Ammon's horn (tissue), 1 donor: ENCODE results near the gene DLGAP5.

Experiments used
- DNase-seq: peaks from one replicate; pipeline ENCODE4 v3.0.0-alpha.2; 2016; ENCODE audit warnings: low spot score

The DLGAP5 gene

GRCh38 chr14:55129428-55130195, 61.8 kb downstream of the DLGAP5 start:
- DNase-seq: peak; percentile 37

DNA sequence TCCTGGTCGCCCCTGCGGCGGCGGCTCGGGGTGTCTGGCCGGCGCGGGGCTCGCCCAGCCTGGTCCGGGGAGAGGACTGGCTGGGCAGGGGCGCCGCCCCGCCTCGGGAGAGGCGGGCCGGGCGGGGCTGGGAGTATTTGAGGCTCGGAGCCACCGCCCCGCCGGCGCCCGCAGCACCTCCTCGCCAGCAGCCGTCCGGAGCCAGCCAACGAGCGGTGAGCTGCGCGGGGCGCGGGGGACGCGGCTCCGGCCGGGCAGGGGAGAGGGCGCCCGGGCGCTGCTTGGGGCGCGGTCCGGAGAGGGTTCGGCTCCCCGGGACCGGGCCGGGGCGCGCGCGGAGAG, 62.3 kb downstream of the DLGAP5 start, which contains the start of gene LGALS3:
Gene LGALS3 (plus strand): TSS at position 167 of the 342 bp plus-strand sequence. CDS start 8,122 bp downstream, outside the sequence.
- peak; percentile 36 for DNase-seq

DNA sequence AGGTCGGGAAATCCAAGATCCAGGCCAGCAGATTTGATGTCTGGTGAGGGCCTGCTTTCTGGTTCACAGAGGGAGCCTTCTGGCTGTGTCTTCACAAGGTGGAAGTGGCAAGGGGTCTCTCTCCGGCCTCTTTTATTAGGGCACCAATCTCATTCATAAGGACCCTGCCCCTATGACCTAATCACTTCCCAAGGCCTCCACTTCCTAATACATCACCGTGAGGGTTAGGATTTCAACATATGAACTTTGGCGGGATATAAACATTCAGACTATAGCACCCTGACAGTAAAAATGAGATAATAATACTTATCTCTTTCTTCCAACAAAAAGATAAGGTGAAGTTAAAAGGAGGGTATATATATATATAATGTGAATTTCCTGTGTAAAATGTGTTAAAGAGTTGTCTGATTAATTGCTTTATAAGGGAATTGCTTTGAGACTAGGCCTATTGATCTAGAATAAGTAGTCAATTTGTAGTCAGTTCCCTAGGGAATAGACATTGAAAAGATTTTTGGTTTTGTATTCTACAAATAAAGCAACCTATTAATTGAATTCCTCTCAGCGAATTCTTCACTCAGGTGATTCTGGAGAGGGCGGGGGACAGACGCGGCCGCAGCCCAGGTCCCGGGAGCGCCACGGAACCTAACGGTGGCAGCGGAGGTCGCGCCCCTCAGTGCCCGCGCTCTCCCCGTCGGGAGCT, 62.8 kb downstream of the DLGAP5 start:
- no peak for DNase-seq

DNA sequence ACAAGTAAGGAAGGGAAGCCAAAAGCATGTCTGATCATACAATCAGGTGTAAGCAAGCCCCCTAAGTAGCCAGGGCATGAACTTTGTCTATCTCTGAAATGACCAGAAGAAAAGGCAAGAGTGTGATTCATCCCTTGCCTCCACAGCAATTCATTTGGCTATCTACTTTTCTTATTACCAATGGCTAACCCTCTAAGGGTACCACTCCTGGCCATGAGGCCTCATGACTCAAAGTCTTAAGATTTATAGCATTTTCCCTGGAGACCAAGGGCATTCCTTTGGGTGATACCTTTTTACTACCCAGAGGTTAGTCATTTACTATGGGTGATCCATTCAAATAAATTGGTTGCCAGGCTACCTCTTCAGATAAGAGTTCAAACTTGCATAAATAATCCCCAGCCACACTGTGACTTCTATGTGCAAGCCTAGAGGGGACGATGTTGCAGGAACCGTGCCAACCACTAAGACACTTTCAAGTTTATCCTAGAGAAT, 63.9 kb downstream of the DLGAP5 start:
- no peak for DNase-seq

- DNase-seq: no peak
Measured at GRCh38 chr14:55126932-55127459, 64.4 kb downstream of the DLGAP5 start.

- no peak for DNase-seq
Measured at GRCh38 chr14:55126034-55126433, 65.4 kb downstream of the DLGAP5 start.

- no peak for DNase-seq
Measured at GRCh38 chr14:55125403-55125802, 66.0 kb downstream of the DLGAP5 start.

DNA sequence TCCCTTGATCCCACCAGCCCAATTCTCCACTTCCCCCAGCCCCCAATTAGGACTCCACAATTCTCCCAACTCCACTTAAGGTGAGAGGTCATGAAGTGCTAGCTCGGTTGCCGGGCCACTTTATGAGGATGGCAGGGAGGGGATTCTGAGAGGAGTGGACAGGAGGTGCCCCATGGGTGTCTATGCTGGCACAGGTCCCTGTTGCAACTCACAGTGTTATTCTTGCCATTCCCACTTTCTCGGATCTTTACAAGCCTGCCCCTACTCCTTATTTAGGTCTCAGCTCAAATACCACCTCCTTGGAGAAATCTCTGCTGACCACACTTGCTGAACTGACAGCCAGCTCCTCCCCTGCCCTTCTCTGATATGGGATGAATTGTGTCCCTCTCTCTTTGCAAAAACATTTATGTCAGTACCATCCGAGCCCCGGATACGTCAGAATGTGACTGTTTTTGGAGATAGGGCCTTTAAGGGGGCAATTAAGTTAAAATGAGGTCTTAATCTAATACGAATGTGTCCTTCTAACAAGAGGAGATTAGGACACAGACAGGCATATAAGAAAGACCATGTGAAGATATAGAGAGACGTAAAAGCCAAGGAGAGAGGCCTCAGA, 66.5 kb downstream of the DLGAP5 start:
- DNase-seq: no peak

DNA sequence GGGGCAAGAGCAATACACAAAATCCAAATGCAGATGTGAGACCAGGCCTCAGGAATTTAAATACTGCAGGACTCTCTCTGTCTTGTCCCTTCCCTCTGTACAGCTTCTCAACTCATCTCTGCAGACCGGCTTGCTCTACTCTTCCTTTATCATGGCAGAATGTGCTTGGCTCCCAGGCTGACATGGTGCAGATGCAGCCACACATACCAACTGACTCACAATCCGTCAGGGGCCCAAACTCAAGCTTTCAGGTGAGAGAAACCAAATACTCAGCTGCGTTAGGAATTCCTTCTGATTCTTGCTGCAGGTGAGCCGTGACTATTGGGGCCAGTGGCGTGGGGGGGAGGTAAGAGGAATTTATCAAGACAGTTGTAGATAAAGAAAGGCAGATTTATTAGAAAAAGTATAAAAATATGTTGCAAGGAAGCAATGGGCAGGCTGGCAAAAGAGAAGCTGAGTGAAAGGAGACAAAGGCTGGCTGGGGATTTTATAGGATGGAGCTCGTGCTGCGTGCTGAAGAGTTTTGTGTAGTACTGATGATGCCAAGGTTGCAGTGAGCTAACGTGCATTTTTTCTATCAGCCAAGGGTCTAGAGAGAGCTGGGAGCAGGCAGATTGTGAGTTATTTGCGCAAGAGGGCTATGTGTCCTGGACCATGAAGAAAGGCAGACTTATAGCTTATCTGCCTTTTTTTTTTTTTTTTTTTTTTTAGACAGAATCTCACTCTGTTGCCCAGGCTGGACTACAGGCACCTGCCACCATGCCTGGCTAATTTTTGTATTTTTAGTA, 67.3 kb downstream of the DLGAP5 start:
- DNase-seq: no peak

GRCh38 chr14:55123101-55123500, 68.3 kb downstream of the DLGAP5 start:
- DNase-seq: peak; percentile 61

GRCh38 chr14:55122440-55122986, 68.9 kb downstream of the DLGAP5 start:
- DNase-seq: no peak

GRCh38 chr14:55121628-55122439, 69.6 kb downstream of the DLGAP5 start:
- no peak for DNase-seq

DNA sequence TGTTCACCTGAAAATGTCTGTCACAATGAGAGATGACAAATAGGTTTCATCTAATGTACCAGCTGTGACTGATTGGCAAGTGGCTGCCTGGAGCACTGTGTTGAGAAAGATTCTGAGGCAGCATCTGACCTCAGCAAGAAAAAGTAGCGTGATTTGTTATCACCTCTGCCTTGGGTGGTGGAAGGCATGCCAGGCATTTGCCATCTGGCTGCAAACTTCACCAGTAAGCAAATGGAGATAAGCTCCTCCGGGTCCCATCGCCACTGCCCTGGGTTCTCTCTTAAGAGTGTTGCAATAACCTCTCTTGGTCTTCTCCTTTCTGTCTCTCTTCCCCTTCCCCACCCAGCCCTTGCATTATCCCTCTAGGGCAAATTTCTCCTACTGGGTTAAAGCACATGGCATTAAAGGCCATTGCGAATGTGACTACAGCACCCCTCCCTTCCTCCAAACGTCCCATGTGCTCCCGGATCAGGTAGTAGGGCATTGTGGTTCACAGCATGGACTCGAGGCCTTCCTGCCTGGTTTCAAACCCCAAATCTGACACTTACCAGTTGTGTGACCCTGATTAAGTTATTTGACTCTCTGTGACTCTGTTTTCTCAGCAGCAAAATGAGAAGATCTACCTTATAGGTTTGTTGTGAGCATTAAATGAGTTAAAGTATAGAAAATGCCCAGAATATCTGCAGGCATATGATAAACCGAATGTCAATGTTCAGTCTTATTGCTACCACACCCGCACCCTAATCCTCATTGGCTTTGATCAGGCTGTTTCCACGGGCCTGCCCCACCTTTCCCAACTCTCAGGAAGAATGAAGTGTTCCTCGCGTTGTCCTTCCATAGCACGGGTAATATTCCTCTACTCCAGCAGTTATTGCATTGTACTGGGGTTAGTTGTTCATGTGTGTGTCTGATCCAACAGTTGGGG, 70.6 kb downstream of the DLGAP5 start:
- DNase-seq: no peak

DNA sequence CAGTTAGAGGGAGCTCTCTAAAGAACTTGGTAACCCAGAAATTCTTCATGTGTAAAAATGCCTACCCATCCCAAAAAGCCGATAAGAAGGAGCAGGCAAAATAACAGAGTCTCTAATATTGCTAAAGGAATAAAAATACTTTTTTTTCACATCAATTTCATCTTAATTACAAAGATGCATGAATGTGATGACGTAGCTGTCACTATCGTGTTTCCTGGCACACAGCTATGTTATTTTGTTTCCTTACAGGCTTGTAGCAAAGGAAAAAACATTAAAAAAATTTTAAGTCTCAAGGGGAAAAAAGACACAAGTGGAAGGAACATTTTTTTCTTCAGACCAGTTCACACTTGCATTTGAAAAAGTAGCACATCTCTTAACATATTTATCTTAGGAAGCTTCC, 72.6 kb downstream of the DLGAP5 start:
- no peak for DNase-seq

DNA sequence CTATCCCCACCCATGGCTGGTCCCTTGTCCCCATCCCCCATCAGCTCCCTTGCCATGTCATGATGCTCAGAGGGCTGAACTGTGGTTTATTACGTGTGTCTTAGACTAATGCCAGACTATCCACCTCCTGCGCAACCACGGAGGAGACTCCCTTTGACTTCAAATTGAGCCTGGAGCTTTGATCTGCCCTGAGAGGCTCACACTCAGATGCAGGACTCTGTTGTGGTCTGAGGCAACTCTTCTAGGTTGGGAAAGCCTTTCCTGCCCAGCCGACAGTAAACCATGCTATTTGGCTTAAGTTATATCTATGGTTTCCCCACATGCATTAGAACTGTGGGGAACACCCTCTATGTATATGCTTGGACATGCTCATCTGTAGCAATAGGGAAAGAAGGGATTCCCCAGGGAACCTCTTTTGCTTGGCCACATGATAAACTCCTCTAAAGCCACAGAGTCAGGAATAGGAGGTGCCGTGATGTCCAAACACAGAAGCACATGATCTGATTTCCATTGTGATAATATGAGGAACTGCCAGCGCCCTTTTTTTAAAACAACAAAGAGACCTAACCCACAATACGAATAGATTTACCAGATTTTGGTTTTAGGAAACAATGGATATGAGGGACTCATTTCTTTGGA, 73.5 kb downstream of the DLGAP5 start:
- DNase-seq: no peak

DNA sequence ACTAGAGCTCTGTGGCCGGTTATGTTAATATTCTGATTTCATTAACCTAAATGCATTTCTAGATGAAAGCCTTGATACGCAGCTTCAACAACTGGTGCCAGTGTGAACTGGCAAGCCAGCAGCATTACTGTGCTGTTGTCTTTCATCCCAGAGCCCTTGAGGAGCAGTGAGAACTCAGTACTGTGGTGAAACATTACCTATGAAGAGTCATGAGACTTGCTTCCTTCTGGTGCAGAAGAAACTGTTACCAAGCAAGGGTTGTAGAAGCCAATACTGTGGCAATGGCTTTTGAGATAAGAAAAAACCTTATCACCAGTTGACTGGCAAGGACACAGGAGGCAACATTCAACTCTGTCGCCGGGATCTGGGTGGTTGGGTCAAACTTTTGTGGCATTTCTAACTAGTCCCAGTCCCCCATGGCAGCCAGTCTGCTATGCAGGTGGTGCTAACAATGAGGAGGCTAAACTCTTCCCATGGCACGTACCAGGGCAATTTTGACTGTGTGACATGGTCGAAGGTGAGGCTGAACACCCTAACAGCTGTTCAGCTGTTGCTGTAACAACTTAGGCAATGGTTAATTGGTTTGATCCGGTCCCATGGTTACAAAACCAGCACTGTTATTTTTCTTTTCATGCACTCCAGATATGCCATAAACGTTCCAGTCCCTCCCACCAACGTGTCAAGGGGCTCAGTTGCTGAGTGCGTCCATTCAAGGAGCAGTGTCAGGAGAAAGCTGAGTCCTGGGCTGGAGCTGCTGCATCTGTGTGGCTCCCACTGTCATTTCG, 74.9 kb downstream of the DLGAP5 start:
- DNase-seq: no peak

GRCh38 chr14:55115861-55116245, 75.5 kb downstream of the DLGAP5 start:
- no peak for DNase-seq

DNA sequence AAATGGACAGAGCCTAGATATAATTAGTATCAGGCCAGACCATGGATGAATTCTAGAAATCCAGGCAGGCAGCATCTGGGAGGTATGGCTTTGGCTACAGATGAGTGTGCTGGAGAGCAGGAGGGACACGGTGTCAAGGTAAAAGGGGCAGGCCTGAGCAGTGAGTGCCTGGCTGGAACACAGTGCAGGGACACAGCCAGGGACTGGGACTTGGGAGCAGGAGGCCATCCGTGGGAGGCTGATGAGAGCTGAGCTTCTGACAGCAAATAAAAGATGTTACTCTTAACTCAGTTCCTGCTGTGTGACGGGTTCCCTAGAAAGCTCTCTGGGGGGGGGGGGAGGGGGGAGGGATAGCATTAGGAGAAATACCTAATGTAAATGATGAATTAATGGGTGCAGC, 75.9 kb downstream of the DLGAP5 start:
- no peak for DNase-seq
